Measurements from ENCODE around the gene LSR. TPM values are rescaled to one million over a fixed set of nuclear protein-coding genes. Genes with fewer than 3 reads are reported as not detected.
A peak's percentile ranks its signal among the peaks of the same experiment; 100 is the strongest.

LSR gene
- total and polyA plus RNA-seq, 5 donors, result 4.6 to 8.9 (median 4.8) TPM

DNA sequence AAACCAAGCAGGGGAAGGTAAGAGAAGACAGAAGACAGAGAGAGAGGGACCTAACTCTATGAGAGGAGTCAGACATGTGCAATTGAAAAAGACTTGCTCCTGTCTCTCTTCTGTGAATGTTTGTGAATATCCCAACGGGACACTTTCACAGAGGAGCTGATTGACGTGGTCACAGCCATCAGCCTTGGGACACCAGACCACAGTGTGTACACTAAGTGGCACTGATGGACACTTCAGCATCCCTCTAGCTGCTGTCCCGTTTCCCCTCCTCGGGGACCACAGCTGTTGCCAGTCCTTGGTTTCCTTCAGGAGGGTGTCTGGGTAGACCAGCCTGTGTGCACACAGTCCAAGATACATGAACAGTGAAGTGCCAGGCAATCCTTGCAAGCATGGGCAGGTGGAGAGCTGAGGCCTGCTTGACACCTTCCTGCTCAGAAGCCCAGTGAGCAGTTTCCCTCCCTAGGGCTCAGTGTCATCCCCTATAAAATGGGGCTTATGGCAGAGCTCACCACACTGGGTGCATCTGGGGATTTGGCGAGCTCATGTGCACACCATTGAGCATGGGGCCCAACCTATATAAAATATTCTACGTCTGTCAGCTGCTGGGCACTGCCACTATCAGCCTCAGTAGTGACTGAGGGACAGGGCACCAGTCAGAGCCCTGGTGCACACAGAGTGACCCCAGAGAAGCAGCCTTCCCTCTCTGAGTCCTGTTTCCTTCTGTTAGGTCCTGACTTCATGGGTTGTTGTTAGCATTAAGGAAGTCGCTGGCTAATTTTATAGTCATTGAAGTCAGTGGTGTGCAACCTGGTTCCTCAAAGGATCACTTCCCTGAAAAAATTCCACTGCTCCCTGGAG, 15.7 kb downstream of the LSR start:
- Histone ChIP-seq H3K27me3 (ENCODE audit: control insufficient read depth, insufficient read depth) (no peaks in the 10 kb centered on the region), H3K4me1 (ENCODE audit: control insufficient read depth, insufficient read depth, low read length) (peaks cover 2% of the 10 kb centered on the region), H3K9me3 (ENCODE audit: control insufficient read depth, low read length) (no peaks in the 10 kb centered on the region), H3K4me3 (ENCODE audit: low read length) (no peak overlapping the region), H3K27ac (ENCODE audit: low read length) (no peak overlapping the region)
- peak in 2 of 3 donors; percentile 8 to 18 for DNase-seq
- ATAC-seq, result no peak
- intact Hi-C loops (cut with DNase I), result no loop called here
- 64% methylated on average over 7 of the region's 7 CpGs for WGBS

DNA sequence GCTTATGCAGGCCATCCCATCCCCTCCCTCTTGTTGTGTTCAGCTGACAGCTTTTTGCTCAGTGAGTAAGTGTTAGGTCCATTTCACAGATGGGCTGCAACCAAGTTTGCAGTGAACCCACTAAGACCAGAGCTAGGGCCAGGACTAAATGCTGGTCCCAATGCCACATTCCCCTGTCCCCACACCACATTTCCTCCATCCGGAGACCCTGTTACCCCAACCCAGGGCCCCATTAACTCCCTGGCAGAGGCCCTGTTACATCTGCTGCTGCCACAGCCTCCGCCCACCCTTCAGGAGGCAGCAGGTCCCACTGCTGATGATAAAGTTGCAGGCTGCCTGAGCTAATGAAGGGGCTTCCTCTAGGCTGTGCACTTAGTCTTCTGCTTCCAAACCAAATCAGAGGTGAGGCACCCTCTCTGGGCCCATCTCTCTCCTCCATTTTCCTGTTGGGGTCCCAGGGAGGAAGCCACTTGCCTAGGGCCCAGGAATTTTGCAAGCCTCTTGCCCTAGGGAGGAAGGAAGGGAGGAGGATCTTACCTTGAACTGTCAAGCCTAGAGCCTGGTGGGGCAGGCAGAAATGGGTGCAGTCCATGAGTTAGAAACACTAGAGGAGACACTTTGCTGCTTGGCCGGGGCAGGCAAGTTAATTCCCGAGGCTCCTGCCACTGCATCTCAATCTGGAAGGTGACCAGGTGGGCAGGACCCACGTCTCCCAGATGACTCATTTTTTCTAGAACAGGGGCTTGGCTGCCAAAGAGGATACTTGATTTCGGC, 16.5 kb downstream of the LSR start:
- intact Hi-C loops (cut with DNase I), result no loop called here
- Histone ChIP-seq H3K4me3 (ENCODE audit: low read length) (no peak overlapping the region), H3K9me3 (ENCODE audit: control insufficient read depth, low read length) (no peaks in the 10 kb centered on the region), H3K4me1 (ENCODE audit: control insufficient read depth, insufficient read depth, low read length) (peaks cover 2% of the 10 kb centered on the region), H3K27me3 (ENCODE audit: control insufficient read depth, insufficient read depth) (no peaks in the 10 kb centered on the region), H3K27ac (ENCODE audit: low read length) (no peak overlapping the region)
- ATAC-seq (no peak), DNase-seq (peak in 2 of 3 donors; percentile 9 to 39)
- WGBS, result 41% methylated on average over 6 of the region's 6 CpGs

DNA sequence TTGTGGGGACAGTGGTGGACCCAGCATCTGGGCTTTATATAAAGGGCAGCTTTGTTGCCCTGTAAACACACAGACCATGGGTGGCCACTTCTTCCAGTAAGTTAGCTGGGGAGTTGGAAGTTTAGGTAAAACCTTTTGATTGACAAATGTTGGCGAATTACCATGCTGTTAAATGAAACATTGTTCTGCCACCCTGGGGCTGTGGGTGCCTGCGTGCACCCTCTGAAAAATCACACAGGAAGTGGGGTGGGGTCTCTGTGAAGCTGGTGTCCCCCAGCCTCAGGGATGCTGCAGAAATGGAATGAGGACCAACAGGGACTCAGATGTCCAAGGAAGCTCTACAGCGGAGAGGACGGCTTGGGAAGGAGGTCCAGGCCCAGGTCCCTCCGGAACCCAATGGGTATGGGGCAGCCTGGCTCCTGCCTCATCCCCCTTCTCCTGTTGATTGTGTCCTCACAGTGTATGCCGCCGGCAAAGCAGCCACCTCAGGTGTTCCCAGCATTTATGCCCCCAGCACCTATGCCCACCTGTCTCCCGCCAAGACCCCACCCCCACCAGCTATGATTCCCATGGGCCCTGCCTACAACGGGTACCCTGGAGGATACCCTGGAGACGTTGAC, 17.2 kb downstream of the LSR start:
- Histone ChIP-seq H3K9me3 (ENCODE audit: control insufficient read depth, low read length) (no peaks in the 10 kb centered on the region), H3K4me3 (ENCODE audit: low read length) (no peak overlapping the region), H3K27ac (ENCODE audit: low read length) (no peak overlapping the region), H3K27me3 (ENCODE audit: control insufficient read depth, insufficient read depth) (no peaks in the 10 kb centered on the region), H3K4me1 (ENCODE audit: control insufficient read depth, insufficient read depth, low read length) (peaks cover 2% of the 10 kb centered on the region)
- intact Hi-C loops (cut with DNase I), result no loop called here
- ATAC-seq, result no peak
- WGBS, result 83% methylated on average over 10 of the region's 10 CpGs
- DNase-seq, result peak in 2 of 3 donors; percentile 11 to 61

DNA sequence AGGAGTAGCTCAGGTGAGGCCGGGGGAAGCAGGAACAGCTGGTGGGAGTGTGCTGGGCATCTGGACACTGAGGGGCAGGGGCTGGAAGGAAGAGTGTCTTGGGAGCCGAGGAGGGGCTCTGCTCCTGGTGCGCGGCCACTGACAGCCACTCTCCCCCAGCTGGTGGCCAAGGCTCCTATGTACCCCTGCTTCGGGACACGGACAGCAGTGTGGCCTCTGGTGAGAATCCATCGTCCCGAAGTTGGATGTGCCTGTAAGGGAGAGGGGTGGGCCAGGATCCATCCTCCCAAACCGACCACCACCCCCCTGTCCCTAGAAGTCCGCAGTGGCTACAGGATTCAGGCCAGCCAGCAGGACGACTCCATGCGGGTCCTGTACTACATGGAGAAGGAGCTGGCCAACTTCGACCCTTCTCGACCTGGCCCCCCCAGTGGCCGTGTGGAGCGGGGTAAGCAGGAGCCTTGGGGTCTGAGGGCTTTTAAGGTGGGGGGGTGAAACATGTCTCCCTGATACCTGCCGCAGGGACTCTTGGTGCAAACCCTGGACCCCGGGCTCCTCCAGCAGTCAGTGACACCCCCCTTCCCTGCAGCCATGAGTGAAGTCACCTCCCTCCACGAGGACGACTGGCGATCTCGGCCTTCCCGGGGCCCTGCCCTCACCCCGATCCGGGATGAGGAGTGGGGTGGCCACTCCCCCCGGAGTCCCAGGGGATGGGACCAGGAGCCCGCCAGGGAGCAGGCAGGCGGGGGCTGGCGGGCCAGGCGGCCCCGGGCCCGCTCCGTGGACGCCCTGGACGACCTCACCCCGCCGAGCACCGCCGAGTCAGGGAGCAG, 17.9 kb downstream of the LSR start:
- intact Hi-C loops (cut with DNase I), result no loop called here
- Histone ChIP-seq H3K4me3 (ENCODE audit: low read length) (peak overlapping the region; percentile 98), H3K27me3 (ENCODE audit: control insufficient read depth, insufficient read depth) (no peaks in the 10 kb centered on the region), H3K4me1 (ENCODE audit: control insufficient read depth, insufficient read depth, low read length) (peaks cover 2% of the 10 kb centered on the region), H3K9me3 (ENCODE audit: control insufficient read depth, low read length) (no peaks in the 10 kb centered on the region), H3K27ac (ENCODE audit: low read length) (peak overlapping the region; percentile 83)
- peak; percentile 10 to 42 for ATAC-seq
- 34% methylated on average over 39 of the region's 39 CpGs for WGBS
- peak; percentile 65 to 85 (median 83) for DNase-seq

DNA sequence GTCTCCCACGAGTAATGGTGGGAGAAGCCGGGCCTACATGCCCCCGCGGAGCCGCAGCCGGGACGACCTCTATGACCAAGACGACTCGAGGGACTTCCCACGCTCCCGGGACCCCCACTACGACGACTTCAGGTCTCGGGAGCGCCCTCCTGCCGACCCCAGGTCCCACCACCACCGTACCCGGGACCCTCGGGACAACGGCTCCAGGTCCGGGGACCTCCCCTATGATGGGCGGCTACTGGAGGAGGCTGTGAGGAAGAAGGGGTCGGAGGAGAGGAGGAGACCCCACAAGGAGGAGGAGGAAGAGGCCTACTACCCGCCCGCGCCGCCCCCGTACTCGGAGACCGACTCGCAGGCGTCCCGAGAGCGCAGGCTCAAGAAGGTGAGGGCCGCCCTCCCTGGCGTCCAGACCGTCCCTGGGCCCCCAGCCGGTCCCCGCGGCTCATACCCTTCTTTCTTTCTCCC, 18.6 kb downstream of the LSR start:
- Histone ChIP-seq H3K27ac (ENCODE audit: low read length) (peak overlapping the region; percentile 83), H3K27me3 (ENCODE audit: control insufficient read depth, insufficient read depth) (no peaks in the 10 kb centered on the region), H3K4me3 (ENCODE audit: low read length) (peak overlapping the region; percentile 98), H3K9me3 (ENCODE audit: control insufficient read depth, low read length) (no peaks in the 10 kb centered on the region), H3K4me1 (ENCODE audit: control insufficient read depth, insufficient read depth, low read length) (peaks cover 2% of the 10 kb centered on the region)
- ATAC-seq, result peak; percentile 53 to 59
- intact Hi-C loops (cut with DNase I), result no loop called here
- peak; percentile 69 to 89 (median 87) for DNase-seq
- WGBS, result under 1% methylated on average over 40 of the region's 40 CpGs

DNA sequence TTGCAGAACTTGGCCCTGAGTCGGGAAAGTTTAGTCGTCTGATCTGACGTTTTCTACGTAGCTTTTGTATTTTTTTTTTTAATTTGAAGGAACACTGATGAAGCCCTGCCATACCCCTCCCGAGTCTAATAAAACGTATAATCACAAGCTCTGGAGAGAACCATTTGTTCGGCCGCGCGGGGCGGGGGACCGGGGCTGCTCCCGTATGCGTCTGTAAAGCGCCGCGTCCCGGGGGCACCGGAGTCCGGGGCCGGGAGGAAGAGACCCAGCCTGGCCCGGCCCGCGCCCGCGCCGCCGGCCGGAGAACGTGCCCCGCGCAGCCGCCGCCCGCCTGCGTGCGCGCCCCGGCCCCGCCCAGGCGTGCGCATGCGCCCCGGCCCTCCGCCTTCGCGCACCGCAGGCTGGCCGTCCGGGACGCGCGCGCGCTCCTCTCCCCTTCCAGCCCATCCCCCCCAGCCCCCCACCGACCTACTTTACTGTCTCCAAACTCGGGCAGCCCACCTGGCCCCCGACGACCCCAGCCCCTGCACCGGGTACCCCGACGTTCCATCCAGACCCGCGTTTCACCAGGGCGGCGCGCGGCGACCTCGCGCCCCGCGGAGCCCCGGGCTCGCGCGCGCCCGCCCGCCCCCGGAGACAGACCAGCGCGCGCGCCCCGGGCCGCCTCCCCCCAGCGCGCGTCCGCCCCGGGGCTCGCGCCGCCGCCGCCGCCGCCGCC, 19.2 kb downstream of the LSR start:
- peaks cover 2% of the 10 kb centered on the region for H3K4me1 ChIP-seq (ENCODE audit: control insufficient read depth, insufficient read depth, low read length)
- H3K27ac ChIP-seq (ENCODE audit: low read length), result peak overlapping the region; percentile 83
- ATAC-seq (peak; percentile 76 to 77), DNase-seq (peak; percentile 82 to 94 (median 92))
- H3K4me3 ChIP-seq (ENCODE audit: low read length), result peak overlapping the region; percentile 98
- WGBS, result under 1% methylated on average over 100 of the region's 100 CpGs
- no peaks in the 10 kb centered on the region for H3K9me3 ChIP-seq (ENCODE audit: control insufficient read depth, low read length)
- intact Hi-C loops (cut with DNase I), result no loop called here
- no peaks in the 10 kb centered on the region for H3K27me3 ChIP-seq (ENCODE audit: control insufficient read depth, insufficient read depth)

DNA sequence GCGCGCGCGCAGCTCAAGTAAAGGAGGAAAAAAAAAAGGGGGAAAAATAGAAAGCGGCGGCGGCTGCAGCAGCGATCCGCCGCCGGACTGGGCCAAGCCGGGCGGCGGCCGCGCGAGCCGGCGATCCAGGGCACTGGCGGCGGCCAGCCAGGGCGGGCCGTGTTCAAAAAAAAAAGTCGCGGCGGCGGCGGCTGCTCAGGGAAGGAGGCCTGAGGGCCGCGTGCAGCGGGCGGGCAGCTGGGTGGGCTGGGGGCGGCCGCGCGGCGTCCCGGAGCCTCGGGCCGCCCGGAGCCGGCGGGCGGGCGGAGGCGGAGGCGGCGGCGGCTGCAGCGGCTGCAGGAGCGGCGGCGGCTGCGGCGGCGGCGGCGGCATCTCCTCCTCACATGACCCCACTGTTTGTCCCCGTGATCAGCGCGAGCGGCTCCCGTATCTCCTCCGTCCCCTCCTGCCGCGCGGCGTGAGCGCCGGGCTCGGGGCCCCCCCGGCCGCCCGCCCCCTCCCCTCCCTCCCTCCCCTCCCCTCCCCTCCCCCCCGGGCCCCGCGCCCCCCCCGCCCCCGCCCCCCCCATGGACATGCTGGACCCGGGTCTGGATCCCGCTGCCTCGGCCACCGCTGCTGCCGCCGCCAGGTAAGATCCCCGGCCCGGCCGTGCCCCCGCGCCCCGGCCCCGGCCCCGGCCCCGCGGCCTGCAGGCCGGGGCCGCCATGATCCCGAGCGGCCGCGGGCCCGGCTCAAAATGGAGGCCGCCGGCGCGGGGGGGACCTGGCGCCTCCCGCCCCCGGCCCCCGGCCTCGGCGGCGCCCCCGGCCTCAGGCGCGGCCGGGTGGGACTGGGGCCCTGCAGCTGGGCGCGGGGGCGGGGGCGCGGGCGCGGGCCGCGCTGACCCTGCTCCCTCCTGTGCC, 20.0 kb downstream of the LSR start, which contains the start of gene USF2:
USF2 (plus strand) TSS at position 427 of the 902 bp plus-strand sequence; CDS start at position 567, 140 bp downstream.
- under 1% methylated on average over 110 of the region's 126 CpGs for whole genome bisulfite sequencing

DNA sequence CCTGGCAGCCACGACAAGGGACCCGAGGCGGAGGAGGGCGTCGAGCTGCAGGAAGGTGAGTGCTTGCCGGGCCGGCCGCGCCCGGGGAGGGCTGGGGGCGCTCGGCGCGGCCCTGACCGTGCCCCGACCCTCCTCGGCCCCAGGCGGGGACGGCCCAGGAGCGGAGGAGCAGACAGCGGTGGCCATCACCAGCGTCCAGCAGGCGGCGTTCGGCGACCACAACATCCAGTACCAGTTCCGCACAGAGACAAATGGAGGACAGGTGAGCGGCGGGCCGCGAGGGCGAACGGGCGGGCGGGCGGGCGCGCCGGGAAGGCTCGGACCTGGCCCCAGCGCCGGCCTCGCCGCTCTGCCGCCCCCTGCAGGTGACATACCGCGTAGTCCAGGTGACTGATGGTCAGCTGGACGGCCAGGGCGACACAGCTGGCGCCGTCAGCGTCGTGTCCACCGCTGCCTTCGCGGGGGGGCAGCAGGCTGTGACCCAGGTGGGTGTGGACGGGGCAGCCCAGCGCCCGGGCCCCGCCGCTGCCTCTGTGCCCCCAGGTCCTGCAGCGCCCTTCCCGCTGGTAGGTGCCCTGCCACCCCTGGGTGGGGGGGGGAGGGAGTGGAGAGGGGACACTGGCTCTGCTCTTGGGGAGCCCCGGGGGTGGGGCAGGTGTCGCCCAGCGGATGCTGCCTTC, 20.8 kb downstream of the LSR start:
- no peaks in the 10 kb centered on the region for H3K9me3 ChIP-seq (ENCODE audit: control insufficient read depth, low read length)
- H3K27ac ChIP-seq (ENCODE audit: low read length), result peak overlapping the region; percentile 89
- H3K4me3 ChIP-seq (ENCODE audit: low read length), result peak overlapping the region; percentile 98
- peak; percentile 82 to 96 (median 95) for DNase-seq
- intact Hi-C loops (cut with DNase I), result loop anchor here in 1 of 4 donors (10.0 kb wide), 1 partner anchor 225 kb away; the partner anchor contains the start of gene KRTDAP
- no peaks in the 10 kb centered on the region for H3K27me3 ChIP-seq (ENCODE audit: control insufficient read depth, insufficient read depth)
- H3K4me1 ChIP-seq (ENCODE audit: control insufficient read depth, insufficient read depth, low read length), result peaks cover 2% of the 10 kb centered on the region
- ATAC-seq, result peak; percentile 49 to 53
- 3% methylated on average over 66 of the region's 66 CpGs for WGBS

More for the DNA sequence above, 20.0 kb downstream of the LSR start, which contains the start of gene USF2:
- DNase-seq, result peak; percentile 80 to 92 (median 92)
- Histone ChIP-seq H3K27ac (ENCODE audit: low read length) (peak within 1 kb of the TSS; percentile 94), H3K4me1 (ENCODE audit: control insufficient read depth, insufficient read depth, low read length) (peaks cover 2% of the 10 kb centered on the region), H3K9me3 (ENCODE audit: control insufficient read depth, low read length) (no peaks in the 10 kb centered on the region), H3K27me3 (ENCODE audit: control insufficient read depth, insufficient read depth) (no peaks in the 10 kb centered on the region), H3K4me3 (ENCODE audit: low read length) (peak within 1 kb of the TSS; percentile 98)
- intact Hi-C loops (cut with DNase I), result no loop called here
- no peak for ATAC-seq

All from right cardiac atrium (tissue), 5 donors.